Anterior cingulate cortex (tissue), 58 donors: ENCODE data around the gene ISM1.

Experiments
- DNase-seq, 58 donors: peaks; one replicate each; lab custom pipeline; 2025; lab: John Stamatoyannopoulos, UW

ISM1 gene

DNA sequence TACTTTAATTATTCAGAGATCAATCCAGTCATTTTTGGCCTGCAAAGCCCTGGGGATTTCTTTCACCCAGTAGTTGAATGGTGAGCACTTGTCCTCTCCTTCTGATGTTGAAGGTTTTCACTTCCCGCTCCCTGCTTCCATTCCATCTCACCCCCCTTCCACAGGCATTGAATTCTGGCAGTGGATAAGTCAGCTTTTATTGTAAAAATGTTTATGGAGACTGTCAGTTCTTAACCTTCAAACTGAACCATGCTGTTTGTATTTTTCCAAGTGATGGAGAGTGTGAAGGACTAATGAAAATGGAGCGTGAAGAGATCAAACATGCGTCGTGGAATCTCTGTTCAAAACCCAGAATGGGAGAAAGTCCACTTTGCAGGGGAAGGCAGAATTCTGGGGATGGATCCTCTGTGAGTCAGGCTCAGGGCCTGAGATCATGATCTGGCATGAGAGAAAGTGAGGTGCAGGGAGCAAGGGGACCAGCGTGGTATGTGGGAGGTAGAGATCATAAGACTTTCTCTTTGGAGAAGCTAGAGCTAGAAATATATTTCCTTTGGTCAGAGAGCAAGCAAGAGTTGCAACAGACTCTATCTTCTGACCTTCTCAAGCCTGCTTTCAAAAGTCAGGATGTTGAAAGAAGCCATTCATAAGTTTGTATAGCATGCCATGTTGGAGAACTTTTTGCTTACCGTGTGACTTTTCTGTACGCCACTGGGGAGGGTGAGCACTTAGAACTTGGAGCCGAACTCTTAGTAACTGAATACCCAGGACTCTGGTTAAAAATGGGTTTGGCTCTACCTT lies 30.2 kb downstream of the ISM1 start:
- DNase-seq, result no peak

DNA sequence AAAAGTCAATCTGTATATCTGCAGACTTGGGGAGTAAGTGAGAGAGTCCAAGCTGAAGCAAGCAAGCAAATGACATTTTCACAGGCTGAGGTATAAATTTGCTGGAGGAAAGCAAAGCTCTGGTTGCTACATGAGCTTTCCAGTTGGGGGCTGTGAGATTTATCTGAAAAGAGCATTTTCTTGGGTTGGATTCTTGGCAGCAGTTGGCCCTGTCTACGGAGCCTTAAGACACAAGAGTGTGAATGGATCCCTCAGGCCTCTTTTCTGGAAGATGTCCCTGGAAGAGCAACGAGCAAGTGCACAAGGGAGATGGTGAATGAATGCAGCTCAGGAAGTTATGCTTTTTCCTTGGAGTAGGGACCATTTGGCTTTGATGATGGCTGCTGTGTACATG lies 30.8 kb downstream of the ISM1 start:
- DNase-seq, result no peak

DNA sequence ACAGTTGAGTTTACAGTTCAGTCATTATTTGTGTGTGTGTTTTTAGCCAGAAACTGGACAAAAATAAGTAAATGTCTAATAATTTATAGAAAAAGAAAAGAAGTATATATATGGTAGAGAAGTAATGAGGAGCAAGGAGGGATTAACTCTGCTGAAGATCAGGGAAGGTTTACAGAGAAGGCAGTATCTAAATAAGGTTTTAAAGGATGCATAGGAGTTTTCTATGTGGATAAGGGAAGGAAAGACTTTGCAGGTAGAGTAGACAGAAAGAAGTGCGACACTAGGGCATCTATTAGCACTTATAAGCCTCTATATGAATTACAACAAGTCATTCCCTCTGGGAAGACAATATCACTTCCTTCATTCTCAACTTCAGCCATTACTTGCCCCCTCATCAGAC lies 34.3 kb downstream of the ISM1 start:
- DNase-seq, result no peak

DNA sequence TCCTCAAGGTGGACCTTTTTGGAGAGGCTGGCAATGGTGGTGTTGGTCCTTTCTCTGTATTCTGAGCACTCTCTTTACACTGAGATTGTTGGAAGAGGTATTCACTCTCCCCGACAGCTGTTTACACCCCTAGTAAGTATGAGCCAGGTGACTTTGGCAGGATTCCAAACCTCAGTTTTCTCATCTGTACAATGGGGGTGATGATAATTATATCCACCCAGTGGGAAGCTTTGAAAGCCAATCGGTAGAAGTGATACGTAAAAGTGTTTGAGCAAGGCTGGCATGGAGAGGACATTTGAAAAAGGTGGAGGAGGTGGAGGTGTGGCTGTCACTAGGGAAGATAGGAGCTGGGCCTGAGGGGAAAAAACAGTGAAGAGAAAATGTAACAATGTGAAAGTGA lies 35.5 kb downstream of the ISM1 start:
- DNase-seq, result no peak

DNA sequence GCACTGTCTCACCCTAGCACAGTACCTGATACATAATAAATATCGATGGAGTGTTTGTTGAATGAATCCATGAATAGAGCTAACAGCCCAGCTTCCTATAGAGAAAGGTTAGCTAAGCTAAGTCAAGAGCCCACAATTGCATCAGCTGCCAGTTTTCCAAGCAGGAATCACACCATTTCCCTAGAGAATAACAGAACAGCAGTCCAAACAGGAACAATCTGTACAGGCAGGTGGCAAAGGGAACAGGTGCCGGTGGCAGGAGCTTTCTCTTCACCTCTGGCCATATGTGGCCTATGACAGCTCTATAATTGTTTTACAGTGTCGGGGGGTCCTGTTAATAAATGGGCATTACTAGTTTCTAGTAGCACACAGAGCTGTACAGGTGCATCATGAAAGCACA lies 38.8 kb downstream of the ISM1 start:
- DNase-seq, result no peak

DNA sequence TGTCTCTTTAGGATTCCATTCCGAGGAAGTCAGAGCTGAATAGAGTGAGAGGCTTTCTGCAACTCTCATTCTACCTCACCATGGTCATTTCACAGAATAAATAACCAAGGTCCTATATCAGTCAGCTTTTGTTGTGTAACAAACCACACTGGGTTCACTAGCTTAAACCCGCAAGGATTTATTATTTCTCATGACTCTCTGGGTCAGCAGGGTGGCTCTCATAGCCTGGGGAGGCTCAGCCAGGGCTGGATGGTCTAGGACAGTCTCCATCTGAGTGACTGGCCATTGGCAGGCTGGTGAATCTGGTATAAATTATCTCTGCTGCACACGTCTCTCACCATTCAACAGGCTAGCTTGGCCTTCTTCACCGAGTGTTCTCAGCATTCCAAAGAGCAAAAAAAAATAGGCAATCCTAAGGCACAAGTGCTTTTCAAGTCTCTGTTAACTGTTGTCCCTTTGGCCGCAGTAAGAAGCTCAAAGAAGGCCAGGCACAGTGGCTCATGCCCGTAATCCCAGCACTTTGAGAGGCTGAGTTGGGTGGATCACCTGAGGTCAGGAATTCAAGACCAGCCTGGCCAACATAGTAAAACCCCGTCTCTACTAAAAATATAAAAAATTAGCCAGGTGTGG lies 39.7 kb downstream of the ISM1 start:
- no peak for DNase-seq

DNA sequence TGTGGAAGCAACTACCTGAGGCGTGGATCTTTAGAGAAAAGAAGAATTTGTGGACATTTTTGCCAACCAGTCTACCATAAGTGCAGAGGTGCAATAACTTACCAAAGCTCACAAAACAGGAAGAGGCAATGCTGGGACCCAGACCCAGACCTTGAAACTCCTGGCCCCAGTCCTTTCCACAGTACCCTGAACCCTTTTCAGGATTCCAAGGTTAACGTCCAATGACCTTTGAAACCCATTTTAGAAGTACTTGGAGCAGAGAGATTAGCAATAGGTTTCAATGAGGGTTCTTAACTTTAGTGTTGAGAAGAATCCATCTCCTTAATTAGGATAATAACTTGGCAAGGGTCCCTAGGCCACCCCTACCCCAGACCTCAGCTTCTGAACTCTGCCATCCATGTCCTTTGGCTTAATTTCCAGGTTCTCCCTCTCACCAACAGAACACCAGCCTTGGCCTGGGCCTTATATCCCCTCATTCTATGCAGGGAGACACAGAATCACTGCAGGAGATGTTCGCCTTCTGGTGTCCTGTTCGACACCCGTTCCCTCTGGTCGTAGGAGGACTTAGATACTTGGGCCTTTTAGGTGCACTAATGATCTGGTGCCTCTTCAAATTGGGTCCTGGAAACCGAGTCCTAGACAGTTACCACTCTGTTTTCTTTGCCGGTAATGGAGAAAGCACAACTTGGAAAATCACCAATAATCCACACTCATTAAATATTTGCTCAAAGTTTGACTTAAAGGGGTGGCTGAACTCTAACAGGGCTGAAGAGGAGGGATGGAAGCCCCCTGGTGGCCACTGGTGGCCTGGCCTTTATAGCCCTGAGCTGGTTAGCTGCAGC lies 40.6 kb downstream of the ISM1 start:
- DNase-seq, result peak in 8 of 58 donors; percentile 1 to 10 (median 2)

DNA sequence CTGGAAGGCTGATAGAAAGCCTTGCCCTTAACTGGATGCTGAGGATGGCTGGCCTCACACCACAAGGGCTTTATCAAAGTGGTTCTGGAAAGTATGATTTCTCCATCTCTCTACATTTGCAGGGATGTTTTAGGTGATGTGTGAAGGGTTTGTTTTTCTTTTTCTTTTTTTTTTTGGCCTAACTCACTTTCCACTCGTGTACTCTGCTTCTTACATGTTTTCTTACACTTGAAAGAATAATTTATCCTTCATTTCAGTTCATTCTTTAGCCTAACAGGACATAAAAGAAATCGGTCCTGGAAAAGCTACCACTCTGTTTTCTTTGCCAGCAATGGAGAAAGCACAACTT lies 41.2 kb downstream of the ISM1 start:
- DNase-seq, result no peak

DNA sequence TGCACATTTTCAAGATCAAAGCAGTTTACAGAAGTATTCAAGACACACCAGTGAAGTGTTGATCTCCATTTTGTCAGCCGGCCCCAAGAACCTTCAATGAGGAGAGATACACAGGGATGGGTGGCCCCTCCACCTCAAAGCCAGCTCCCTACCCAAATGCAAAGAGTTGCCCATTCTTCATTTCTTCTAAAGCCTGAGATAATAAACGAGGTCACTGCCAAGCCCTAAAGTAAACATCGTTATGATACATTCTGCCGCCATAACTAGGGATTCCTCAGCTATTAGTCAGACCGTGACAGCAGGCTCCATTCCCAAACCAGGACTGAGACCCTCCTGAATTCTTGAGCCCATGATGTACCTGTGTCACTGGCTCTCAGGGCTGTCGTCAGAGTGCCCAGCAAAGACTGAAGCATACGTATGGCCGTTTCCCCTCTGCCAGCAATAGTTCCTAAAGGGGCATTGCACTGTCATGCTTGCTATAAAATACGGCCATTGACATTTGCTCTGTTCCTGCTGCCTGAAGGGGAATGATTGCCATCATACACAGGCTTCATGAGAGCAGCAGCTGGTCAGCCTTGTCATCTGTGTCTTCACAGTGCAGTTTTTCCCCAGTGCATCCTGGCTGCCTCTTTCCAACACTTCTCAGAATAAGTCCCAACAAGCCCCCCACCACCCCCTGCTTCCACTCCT lies 41.7 kb downstream of the ISM1 start:
- DNase-seq, result no peak

DNA sequence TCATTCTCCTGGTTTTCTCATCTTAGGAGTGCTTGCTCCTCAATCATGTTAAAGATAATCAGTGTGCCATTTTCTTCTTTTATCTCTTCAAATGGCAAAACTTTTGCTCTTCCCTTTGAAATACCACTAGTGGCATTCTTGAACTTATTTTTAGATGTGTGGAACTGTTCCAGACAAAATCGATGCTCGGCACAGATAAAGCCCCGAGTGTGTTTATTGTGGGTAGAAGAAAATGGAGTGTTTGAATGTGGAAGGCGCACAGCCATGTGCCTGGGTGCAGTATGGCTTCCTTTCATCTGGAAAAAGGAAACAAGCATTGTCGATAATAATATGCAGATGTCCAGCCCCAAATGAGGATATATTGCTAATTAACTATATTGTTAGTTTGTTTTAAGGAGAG lies 42.4 kb downstream of the ISM1 start:
- no peak for DNase-seq

DNA sequence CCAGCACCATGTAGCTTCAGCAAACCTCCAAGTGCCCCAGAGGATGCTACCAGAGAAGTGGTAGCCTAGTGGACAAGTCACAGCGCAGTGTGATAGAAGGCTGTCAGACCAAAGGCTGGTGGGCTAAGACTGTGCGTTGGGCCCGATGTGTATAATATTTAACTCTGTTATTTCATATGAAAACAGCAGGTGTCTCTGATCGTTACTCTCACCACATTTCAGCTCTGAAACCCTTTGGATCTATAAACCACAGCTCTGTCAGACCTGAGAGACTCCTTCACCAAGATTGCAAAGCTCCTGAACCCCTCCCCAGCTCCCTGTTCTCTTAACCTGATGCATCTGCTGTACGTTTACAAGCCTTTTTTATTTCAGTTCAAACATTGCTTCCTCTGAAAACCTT lies 43.8 kb downstream of the ISM1 start:
- DNase-seq, result no peak

DNA sequence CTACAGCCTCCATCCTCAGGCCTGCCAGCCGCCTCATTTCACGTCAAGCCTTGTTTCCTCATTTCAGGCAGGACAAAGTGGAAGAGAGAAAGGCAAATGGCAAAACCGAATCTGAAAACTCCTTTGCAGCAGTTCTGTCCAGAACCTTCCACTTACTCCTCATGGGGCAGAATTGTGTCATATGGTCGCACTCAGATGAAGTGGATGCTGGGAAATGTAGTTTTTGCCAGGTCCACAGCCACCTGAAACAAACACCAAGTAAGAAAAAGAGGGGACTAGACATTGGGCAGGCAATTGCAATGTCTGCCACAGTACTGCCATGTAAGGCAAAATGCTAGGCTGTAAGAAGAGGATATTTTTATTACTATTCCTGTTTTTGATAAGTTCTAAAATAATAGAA lies 44.9 kb downstream of the ISM1 start:
- no peak for DNase-seq

DNA sequence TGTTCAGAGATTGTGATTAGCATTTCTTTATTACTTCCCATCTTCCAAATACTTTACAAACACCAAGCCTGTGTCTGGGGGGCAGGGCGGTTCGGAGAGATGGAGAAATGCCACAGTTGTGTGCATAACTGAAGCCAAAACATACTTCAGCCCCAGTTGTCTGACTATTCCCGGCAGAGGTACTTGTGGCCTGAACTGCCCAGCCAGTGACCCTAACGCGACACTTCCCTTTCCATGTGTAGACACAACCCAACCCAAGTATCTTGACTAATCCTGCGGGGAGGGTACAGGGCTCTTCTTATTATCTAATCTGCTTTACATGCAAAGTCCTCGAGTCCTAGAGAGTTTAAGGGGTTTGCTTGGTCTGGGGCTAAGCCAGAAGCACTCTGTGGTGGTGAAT lies 46.2 kb downstream of the ISM1 start:
- DNase-seq, result no peak

DNA sequence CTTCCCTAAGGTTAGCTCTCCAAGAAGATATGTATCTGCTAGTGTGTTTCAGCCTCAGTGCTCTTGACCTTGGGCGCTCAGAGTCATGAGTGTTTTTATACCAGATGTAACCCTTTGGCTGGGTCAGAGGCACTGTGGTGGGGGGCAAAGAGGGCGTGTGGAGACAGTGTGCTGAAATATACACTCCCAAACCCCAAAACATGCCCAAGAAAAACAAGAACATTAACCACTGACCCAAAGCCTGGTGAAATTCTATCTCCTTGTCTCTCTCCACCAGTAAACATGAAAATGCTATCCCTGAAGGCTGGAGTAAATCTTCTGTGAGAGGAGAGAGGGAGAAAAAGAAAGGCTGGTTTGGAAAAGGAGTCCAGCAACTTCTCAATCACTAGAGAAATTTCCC lies 47.9 kb downstream of the ISM1 start:
- no peak for DNase-seq

DNA sequence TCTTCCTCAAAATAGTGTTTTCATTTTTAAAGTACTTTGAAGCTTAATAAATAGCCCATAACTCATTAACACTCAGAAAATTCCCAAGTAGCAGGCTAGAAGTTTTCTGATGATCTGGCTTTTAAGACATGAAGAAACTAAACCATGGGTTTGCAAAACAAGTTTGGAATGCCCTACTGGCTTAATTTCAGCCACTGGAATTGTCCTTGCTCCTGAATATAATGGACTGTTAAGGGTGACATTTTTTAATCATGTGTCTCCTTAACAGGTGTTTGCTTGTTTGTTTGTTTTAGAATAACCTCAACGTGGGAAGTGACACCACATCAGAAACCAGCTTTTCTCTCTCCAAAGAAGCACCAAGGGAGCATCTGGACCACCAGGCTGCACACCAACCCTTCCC lies 49.1 kb downstream of the ISM1 start:
- DNase-seq, result no peak

DNA sequence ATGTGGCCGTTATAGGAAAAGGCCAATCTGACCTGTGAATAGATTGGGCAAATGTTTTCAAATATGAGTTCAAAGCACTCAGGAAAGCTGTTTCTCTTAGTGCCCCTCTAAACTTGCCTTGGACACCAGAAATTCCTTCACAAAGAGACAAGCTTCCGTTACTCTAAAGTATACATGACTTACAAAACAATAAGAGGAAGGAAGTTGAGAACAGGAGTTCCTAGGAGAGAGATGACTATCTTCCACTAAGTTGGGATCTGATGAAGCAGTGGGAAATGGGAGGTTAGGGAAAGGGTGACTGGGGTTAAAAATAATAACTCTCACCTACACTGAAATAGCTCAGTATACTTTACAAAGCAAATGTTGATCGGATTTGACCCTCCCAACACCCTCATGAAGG lies 50.0 kb downstream of the ISM1 start:
- no peak for DNase-seq

DNA sequence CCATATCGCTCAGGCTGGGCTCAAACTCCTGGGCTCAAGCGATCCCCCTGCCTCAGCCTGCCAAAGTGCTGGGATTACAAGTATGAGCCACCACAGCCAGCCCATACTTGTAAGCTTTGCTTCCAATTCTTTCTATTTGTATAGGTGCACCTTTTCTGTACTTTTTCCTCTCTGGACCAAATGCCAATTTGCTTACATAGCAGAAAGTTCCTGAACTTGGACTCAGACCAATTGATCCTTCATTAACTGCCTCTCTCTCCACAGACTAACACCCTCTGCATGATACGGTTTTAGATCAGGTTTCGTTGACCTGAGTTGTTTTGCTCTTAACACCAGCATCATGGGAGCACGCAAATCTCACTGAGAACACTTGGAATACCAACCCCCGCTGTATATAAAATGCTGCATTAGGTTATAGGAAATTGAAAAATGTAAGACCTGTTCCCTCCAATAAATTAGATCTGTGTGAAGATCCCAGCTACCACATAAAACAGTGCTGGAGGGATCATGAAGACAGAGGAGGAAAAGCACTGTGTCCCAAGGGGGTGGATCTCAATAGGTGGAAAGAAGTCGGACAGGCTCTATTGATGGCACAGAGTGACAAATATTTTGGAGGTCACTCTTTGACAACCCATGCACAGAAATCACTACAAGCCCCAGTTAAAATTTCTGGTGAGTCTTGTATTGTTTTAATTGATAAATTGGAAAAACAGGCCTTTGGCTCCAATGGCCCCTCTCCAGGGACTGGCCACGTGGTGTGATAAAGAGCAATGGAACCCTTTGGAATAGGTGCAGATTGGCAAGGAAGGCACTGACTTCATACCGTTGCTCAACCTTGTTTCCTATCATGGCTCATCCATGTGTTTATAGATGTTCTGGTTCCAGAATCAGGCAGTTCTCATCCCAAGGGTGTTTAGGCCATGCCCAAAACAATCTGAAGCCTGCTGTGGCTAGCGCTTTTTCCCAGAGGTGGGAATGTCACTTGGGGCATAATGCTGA lies 51.2 kb downstream of the ISM1 start:
- DNase-seq, result no peak

DNA sequence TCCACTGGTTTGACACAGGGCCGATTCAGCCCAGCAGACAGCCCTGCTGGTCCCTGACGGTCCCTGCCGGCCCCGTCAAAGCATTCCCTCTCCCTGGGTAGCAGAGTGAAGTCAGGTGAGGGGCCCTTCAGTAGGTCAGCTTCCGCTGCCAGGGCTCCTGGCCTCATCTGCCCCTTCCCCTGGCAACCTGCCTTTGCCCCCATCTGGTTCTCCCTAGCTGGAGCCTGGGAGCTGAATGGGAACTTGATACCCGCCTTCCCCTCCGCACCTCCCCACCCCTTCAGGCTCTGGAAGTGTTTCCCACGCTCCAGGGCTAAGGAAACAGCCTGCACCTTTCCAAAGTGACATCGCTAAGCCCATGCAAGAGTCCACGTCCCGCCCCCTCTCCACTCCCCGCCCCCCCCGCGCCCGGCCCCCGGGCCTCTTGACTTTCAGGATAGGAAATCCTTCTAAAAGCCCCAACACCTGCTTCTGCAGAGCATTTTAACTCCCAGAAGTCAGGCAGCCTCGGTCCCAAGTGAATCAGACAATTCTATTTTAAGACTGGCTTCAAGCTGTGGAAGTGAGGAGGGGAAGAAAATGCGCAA lies 53.3 kb downstream of the ISM1 start:
- DNase-seq, result peak in 2 of 58 donors; percentile 2 to 7

DNA sequence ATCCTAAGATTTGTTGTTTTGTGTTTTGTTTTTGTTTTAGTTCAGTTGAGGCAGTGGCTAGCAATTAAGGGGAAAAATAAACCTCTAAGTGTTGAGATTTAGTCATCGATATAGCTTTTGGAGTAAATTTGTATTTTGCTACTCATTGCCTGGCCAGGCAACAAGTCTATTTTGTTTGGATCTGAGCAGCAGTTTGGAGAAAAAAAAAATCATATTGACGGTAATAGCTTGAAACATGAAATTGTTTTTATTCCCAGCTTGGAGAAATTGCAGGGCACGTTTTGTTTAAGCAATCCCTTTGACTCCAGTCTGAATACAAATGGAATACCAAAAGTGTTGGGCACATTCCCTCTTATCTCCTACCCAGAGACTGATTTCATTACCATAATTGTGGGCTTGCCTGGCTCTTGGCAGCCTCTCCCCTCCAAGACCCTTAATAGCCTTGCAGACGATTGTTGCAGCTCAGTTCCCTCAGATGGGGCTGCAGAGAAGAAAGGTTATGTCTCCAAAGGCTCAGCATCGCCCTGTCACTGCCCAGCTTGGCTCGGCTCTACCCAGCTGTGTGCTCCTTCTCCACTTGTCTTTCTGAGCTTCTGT lies 56.0 kb downstream of the ISM1 start:
- no peak for DNase-seq
